GM23338 (cell line): ENCODE data around the gene RGS8. TPM values are rescaled to one million over a fixed set of nuclear protein-coding genes. Genes with fewer than 3 reads are reported as not detected.

ENCODE experiments used
- ATAC-seq: fragments of 200-7000 bp; cut with Tn5 transposase; 3 replicates; pipeline ENCODE4 v1.9.1; 2020
- DNase-seq: peaks from one replicate; pipeline ENCODE4 v3.0.0-alpha.2; 2015; ENCODE audit warnings: low spot score
- H2AFZ ChIP-seq: fragments of 200-600 bp; sonication (generic); 2 replicates; pipeline ENCODE4 v1.8.0; 2016; ENCODE audit warnings: antibody characterized with exemption, mild to moderate bottlenecking, moderate library complexity
- H3F3A ChIP-seq: fragments of 200-600 bp; sonication (generic); replicated peaks from 2 replicates; pipeline ENCODE4 v1.8.0; 2017; ENCODE audit warnings: antibody characterized with exemption, mixed run types, low read depth
- H3K27ac ChIP-seq: fragments of 200-600 bp; sonication (generic); 2 replicates; pipeline ENCODE4 v1.6.1; 2016; ENCODE audit warnings: low read depth
- H3K27me3 ChIP-seq: fragments of 200-600 bp; sonication (generic); 2 replicates; pipeline ENCODE4 v1.8.0; 2016; ENCODE audit warnings: mild to moderate bottlenecking, mixed run types, moderate library complexity; ENCODE audit not compliant: insufficient read depth
- H3K36me3 ChIP-seq: fragments of 200-600 bp; sonication (generic); 2 replicates; pipeline ENCODE4 v1.8.0; 2016; ENCODE audit warnings: mild to moderate bottlenecking; ENCODE audit not compliant: insufficient read depth
- H3K4me1 ChIP-seq: fragments of 200-600 bp; sonication (generic); 2 replicates; pipeline ENCODE4 v1.8.0; 2016; ENCODE audit warnings: mild to moderate bottlenecking, moderate library complexity; ENCODE audit not compliant: insufficient read depth
- H3K4me2 ChIP-seq: fragments of 200-600 bp; sonication (generic); 2 replicates; pipeline ENCODE4 v1.7.1; 2017; ENCODE audit warnings: mixed run types
- H3K4me3 ChIP-seq: fragments of 200-600 bp; sonication (generic); 2 replicates; pipeline ENCODE4 v1.6.1; 2016; ENCODE audit warnings: mixed run types
- H3K79me2 ChIP-seq: fragments of 200-600 bp; sonication (generic); replicated peaks from 2 replicates; pipeline ENCODE4 v1.8.0; 2017; ENCODE audit warnings: mild to moderate bottlenecking; ENCODE audit not compliant: insufficient read depth
- H3K9me2 ChIP-seq: fragments of 200-600 bp; sonication (generic); 2 replicates; pipeline ENCODE4 v1.8.0; 2017; ENCODE audit not compliant: insufficient read depth
- H4K20me1 ChIP-seq: fragments of 200-600 bp; sonication (generic); replicated peaks from 2 replicates; pipeline ENCODE4 v1.8.0; 2017; ENCODE audit warnings: mild to moderate bottlenecking; ENCODE audit not compliant: insufficient read depth
- H3K27ac Mint-ChIP-seq: 2 replicates; pipeline ENCODE4 v1.8.0; 2020; ENCODE audit warnings: inconsistent platforms, mild to moderate bottlenecking, moderate library complexity, mixed read lengths
- H3K27me3 Mint-ChIP-seq: 3 replicates; pipeline ENCODE4 v1.8.0; 2022; ENCODE audit warnings: low read depth, mild to moderate bottlenecking, moderate library complexity, mixed read lengths, inconsistent platforms; ENCODE audit not compliant: insufficient read depth, poor library complexity
- H3K36me3 Mint-ChIP-seq: 3 replicates; pipeline ENCODE4 v1.8.0; 2021; ENCODE audit warnings: low read depth, mild to moderate bottlenecking, inconsistent platforms, moderate library complexity, mixed read lengths
- H3K4me1 Mint-ChIP-seq: 3 replicates; pipeline ENCODE4 v1.8.0; 2020; ENCODE audit warnings: mild to moderate bottlenecking, inconsistent platforms, mixed read lengths
- H3K4me3 Mint-ChIP-seq: 3 replicates; pipeline ENCODE4 v1.8.0; 2021; ENCODE audit warnings: moderate library complexity, mild to moderate bottlenecking, inconsistent platforms, mixed read lengths
- H3K9me3 Mint-ChIP-seq: 3 replicates; pipeline ENCODE4 v1.8.0; 2020; ENCODE audit warnings: moderate library complexity, mild to moderate bottlenecking, inconsistent platforms, mixed read lengths
- CREB1 ChIP-seq: fragments of 250-450 bp; sonication (Bioruptor Pico); IDR thresholded peaks from 2 replicates; pipeline ENCODE4 v1.5.0; 2020; ENCODE audit warnings: low read depth, mild to moderate bottlenecking, moderate library complexity
- ETS1 ChIP-seq: IDR thresholded peaks from 2 replicates; pipeline ENCODE4 v1.6.1; 2016; ENCODE audit warnings: antibody characterized with exemption
- EZH2 ChIP-seq: fragments of 200-600 bp; sonication (generic); IDR thresholded peaks from one replicate; pipeline ENCODE4 v1.8.0; 2017; ENCODE audit warnings: antibody characterized with exemption, mild to moderate bottlenecking, low read depth; ENCODE audit not compliant: unreplicated experiment
- JUNB ChIP-seq: IDR thresholded peaks from one replicate; pipeline ENCODE4 v1.6.1; 2016; ENCODE audit warnings: antibody characterized with exemption; ENCODE audit not compliant: unreplicated experiment
- NANOG ChIP-seq: IDR thresholded peaks from 2 replicates; pipeline ENCODE4 v1.6.1; 2016; ENCODE audit warnings: antibody characterized with exemption, borderline replicate concordance
- POLR2AphosphoS5 ChIP-seq: IDR thresholded peaks from 2 replicates; pipeline ENCODE4 v1.6.1; 2016; ENCODE audit warnings: antibody characterized with exemption, low read depth
- REST ChIP-seq: IDR thresholded peaks from one replicate; pipeline ENCODE4 v1.6.1; 2018; ENCODE audit warnings: antibody characterized with exemption; ENCODE audit not compliant: unreplicated experiment
- STAT1 ChIP-seq: IDR thresholded peaks from one replicate; pipeline ENCODE4 v1.6.1; 2016; ENCODE audit warnings: antibody characterized with exemption; ENCODE audit not compliant: unreplicated experiment
- ZNF114 ChIP-seq: fragments of 250-450 bp; sonication (Bioruptor Pico); IDR thresholded peaks from 2 replicates; pipeline ENCODE4 v1.5.0; 2020; ENCODE audit warnings: mild to moderate bottlenecking, moderate library complexity
- ZNF331 ChIP-seq: fragments of 250-450 bp; sonication (Bioruptor Pico); IDR thresholded peaks from 2 replicates; pipeline ENCODE4 v1.5.0; 2020; ENCODE audit warnings: low read depth, mild to moderate bottlenecking, moderate library complexity
- ZNF462 ChIP-seq: fragments of 250-450 bp; sonication (Bioruptor Pico); IDR thresholded peaks from 2 replicates; pipeline ENCODE4 v1.5.0; 2020; ENCODE audit warnings: mild to moderate bottlenecking, moderate library complexity
- polyA plus RNA-seq: library from polyadenylated mRNA; unstranded; fragments of >200 nt; fragmentation: Nextera tagmentation; extraction: Ambion mirVana; gene quantifications from 2 replicates; pipeline ENCODE4 v1.2.1, GENCODE V29; 2016
- total RNA-seq: library from RNA; depleted of rRNA; stranded (reverse); fragments of >200 nt; shearing (Covaris generic); gene quantifications from 2 replicates; pipeline ENCODE4 v1.2.3, GENCODE V29; 2014

The RGS8 gene
- total and polyA plus RNA-seq, 2 experiments from 2014 or later = 0.06 to 2.5 TPM

- no peak for TF ChIP-seq STAT1
- no peak for TF ChIP-seq CREB1 (CRISPR knock-in tag)
These were observed 41.2 kb upstream of the RGS8 start (continued) for GRCh38 chr1:182725259-182726255.

- H3K27me3 Mint-ChIP-seq = no peaks in the 10 kb centered on the region
- Histone ChIP-seq H3K4me3 (no peak overlapping the region), H2AFZ (no peak overlapping the region), H3K27me3 (no peaks in the 10 kb centered on the region), H3K27ac (no peak overlapping the region), H4K20me1 (no peaks in the 10 kb centered on the region), H3K9me2 (no peaks in the 10 kb centered on the region), H3K4me1 (no peaks in the 10 kb centered on the region), H3K4me2 (no peak overlapping the region), H3F3A (no peaks in the 10 kb centered on the region), H3K79me2 (no peaks in the 10 kb centered on the region), H3K36me3 (no peaks in the 10 kb centered on the region)
- no peaks in the 10 kb centered on the region for H3K36me3 Mint-ChIP-seq
- no peaks in the 10 kb centered on the region for H3K9me3 Mint-ChIP-seq
- no peaks in the 10 kb centered on the region for H3K4me1 Mint-ChIP-seq
- DNase-seq (no peak), ATAC-seq (no peak)
- H3K4me3 Mint-ChIP-seq = no peak overlapping the region
- no peak overlapping the region for H3K27ac Mint-ChIP-seq
- TF ChIP-seq NANOG (no peak), ZNF331 (CRISPR knock-in tag) (no peak), JUNB (no peak), EZH2 (no peak), CREB1 (CRISPR knock-in tag) (no peak), POLR2AphosphoS5 (no peak), ZNF114 (no peak), REST (no peak), ZNF462 (CRISPR knock-in tag) (no peak), ETS1 (no peak), STAT1 (no peak)
These were observed 39.8 kb upstream of the RGS8 start for GRCh38 chr1:182724215-182724614.
